Stimulated activated CD4-positive, alpha-beta T cell treated with anti-CD3 and anti-CD28 coated beads, Interleukin-2, amount 100 ng/mL, for 48 hours (primary cell): ENCODE results near the gene FDXR.
A peak's percentile ranks its signal among the peaks of the same experiment; 100 is the strongest.

Experiments used
- DNase-seq, 2 donors: peaks; one replicate each; pipeline ENCODE4 v3.0.0-alpha.2; 2020

Gene FDXR

GRCh38 chr17:74898376-74898946 is 25.7 kb upstream of the FDXR start:
- DNase-seq = no peak

GRCh38 chr17:74893936-74894671 is 21.3 kb upstream of the FDXR start:
- no peak for DNase-seq

DNA sequence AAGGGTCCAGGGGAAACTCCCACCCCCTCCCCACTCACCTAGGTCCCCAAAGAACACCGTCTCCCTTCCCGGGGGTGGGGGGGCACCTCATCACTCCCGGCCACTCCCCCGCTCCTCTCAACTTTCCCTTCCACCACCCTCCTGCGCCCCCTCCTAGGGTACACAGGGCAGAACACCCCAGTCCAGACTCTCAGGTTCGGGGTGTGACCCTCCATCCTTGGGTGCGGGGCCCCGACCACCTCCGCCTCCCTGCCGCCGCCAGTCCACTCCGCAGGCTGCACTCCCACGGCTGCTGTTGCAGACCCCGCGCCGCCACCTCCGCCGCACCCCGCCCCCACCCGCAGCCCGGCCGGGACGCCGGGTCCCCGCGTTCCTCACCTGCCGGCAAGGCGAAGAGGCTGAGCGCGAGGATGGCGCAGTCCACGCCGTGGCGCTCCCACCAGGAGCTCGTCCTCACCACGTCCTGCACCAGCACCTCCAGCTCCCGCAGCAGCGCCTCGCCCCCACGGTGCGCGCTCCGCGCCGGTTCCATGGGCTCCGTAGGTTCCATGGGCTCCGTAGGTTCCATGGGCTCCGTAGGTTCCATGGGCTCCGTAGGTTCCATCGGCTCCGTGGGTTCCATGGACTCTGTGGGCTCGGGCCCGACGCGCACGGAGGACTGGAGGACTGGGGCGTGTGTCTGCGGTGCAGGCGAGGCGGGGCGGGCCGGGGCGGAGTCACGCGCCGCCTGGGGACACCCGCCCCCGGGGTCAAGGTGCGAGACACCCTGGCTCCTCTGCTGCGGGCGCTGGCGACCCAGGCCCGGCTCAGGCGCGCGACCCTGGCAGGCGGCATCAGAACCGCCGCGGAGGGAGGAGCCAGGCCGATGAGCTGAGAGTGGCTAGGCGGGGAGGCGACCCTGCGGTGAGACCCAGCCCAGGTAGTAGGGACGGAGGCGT is 20.4 kb upstream of the FDXR start, which contains the start of gene FADS6:
Gene FADS6 (minus strand): TSS at position 660 of the 938 bp plus-strand sequence. CDS start 38 bp downstream, at position 622.
- DNase-seq = no peak

DNA sequence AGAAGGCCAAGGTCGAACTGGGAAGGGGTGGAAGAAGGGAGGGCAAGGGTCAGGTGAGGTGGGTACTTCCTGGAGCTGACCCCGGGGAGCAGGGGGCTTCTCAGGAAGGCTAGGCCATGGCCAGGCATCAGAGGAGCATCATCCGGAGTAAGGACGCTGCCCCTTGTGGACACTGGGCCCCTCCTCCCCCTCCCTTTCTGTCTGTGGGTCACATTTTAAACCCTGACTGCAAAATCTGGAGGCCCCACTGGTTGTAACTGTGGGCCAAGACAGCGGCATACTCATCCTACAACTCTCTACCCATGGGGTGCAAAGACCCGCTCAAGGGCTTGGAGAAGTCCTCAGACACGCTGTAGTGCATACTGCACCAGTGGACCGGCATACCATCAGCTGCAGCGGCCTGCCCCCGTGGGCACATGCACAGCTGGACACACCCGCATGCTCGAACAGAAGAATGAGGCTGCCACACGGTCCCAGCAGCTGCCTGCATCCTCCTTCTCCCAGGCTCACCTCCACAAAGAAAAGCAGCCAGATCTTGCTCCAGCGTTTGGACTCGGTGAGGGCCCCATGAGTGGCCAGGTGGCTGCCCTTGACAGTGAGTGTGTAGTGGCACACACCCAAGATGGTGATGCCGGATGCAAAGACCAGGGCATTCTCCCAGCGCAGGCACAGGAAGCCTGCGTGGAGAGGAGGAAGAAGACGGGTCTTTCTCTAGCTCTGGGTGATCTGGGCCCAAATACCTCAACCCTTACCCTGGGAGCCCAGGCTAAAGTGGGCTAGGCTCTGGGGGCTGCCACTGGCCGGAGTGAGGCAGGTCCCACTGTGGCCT is 19.4 kb upstream of the FDXR start:
- no peak for DNase-seq

GRCh38 chr17:74890554-74890953 is 17.8 kb upstream of the FDXR start:
- no peak for DNase-seq

GRCh38 chr17:74888469-74888868 is 15.7 kb upstream of the FDXR start:
- no peak for DNase-seq

GRCh38 chr17:74883241-74883745 is 10.5 kb upstream of the FDXR start:
- DNase-seq = no peak

- no peak for DNase-seq
These were observed 9.9 kb upstream of the FDXR start for GRCh38 chr17:74882517-74883240.

- DNase-seq = no peak
These were observed 8.3 kb upstream of the FDXR start for GRCh38 chr17:74881073-74881472.

DNA sequence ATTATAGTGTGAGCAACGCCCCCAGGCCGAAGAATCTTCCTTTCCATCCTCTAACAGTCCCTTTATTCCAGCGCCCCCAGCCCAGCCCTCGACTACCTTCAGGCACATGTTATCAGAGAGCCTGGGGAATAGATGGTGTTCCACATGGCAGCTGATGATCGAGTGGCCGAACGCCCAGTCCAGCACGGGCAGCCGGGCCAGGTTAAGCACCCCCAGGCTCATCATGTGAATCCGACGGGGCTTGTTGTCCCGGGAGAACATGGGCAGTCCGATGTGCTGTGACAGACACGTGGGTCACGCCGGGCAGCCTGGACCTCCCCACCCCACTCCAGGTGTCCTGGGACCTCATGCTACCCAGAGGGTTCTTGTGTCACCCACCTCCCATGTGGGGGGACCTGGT is 6.5 kb upstream of the FDXR start:
- no peak for DNase-seq

DNA sequence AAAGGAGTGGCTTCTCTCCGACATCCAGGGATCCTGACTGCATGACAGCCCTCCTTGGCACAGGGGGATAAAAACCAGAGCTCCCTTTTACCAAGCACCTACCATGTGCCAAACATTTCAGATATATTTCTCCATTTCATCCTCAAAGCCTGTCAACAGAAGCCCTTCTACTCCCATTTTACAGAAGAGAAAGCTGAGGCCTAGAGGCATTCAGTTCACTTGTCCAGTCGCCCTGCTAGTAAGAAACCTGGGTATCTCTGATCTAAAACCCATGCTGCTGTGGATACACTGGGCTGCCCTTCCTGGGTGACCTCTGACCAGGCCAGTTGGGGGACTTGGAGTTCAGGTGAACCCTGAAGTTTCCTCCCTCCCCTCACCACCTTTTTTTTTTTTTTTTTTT is 5.9 kb upstream of the FDXR start:
- no peak for DNase-seq

DNA sequence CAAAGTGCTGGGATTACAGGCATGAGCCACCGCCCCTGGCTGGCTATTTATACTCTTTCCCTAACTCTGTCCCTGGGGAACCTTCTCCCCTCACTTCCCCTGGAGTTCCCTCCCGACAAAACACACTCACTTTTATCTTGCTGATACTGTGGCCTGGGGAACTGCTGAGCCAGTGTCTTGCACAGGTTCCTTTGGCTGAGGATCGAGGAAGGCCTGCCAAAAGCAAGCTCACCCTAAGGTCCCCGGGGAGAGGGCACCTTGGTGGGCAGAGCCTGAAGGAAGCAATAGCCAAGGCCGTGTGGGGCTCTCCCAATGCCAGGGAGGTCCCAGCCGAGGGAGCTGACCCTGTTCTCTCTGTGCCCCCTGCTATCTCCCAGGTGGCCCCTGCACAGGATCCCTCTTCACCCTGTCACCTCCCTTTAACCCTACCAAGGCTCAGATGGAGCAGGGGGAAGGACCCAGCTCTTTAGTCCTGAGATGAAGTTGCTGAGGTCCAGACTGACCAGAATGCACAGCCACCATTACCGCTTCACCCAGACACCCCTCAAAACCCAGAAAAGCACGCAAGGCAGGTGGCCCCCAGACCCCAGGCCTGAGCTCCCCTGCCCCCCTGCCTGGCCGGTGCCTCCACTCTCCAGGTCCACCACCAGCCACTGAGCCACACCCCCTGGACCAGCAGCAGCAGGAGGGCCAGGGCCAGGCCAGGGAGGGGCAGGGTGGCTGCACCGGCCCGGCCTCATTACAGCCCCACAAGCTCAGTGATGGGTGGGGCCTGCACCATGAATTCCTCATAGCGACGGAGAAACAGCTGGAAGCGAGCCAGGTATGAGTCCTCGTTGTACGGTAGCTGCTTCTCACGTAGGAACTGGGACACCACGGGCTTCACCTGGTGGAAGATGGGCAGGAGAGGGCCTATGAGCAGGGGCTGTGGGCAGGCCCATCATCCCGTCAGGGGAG is 5.1 kb upstream of the FDXR start:
- no peak for DNase-seq

- no peak for DNase-seq
These were observed 3.3 kb upstream of the FDXR start for GRCh38 chr17:74875977-74876593.

- no peak for DNase-seq
These were observed 2.6 kb upstream of the FDXR start for GRCh38 chr17:74875155-74875976.

- no peak for DNase-seq
These were observed 1.8 kb upstream of the FDXR start for GRCh38 chr17:74874615-74875037.

DNA sequence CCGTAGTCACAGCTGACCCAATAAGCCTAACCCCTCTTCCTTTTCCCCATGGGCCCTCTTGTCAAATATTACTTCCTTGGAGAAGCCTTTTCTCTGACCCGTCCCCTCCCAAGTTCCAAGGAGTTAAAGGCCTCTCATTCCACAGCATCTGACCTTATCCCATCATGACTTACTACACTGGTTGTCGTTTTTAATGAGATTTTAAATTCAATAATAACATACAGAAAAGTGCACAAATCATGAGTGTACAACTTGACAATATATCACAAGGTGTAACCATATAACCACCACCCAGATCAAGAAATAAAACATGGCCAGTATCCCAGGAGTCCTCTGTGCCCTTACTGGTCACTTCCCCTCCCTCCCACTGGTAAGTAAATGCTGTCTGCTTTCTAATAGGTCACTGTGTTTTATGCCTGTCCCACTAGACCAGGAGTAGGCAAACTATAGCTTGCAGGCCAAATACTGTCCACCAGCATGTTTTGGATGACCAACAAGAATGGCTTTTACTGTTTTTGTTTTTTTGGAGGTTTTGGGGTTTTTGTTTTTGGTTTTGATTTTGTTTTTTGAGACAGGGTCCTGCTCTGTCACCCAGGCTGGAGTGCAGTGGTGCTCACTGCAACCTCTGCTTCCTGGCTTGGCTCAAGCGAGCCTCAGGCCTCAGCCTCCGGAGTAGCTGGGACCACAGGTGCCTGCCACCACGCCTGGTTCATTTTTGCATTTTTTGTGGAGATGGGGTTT is 1.2 kb upstream of the FDXR start:
- DNase-seq = no peak

DNA sequence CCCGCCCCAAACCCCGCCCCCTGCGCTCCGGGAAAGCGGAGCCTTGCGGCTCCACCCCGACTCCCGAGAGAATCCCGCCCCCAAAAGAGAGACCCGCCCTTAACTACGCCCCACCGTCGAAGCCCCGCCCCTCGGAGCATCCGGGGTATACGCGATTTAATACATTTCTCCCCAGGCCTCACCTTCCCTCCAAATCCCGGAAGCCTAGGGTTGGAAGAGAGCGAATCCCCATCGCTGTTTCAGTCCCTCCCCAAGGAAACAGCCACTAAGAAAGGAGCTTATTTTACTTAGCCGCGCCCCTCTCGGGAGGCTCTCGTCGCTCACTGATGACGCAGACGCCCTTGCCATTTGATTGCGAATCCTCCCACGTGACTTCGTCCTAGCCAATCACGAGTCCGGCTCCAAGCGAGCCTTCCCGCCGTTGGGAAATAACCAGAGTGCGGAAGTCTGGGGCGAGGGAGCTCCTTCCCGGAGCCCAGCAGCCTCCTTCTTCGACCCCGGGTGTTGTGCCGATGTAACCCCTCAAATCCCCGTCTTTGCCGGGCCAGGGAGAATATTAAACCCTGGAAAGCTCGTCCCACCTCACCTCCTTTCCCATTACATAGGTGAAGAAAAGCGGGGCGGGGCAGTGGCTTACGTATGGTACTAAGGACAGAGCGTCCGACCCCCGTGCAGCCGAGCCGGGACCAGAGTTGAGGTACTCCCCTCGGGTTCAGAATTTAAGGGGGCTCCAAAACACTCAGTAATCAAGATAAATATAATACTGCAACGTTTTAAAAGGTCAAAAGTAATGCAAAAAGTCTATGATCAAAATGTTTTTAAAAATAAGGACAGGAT is 461 bp upstream of the FDXR start:
- DNase-seq = peak; percentile 98 to 100
